HG02840 (cell line): ENCODE data around the gene TOMM20.
"Not testable (repeated sequence)": the region's sequence is repeated elsewhere in the genome, so short reads cannot be mapped to it uniquely, and the experiment has no call there.

Experiments
- ATAC-seq: cut with Tn5 transposase; IDR thresholded peaks from one replicate; pipeline ENCODE4 v1.9.1; 2021; ENCODE audit warnings: mild to moderate bottlenecking, moderate library complexity, moderate number of reproducible peaks; ENCODE audit not compliant: unreplicated experiment, low FRiP score

The TOMM20 gene

GRCh38 chr1:235085411-235086117 lies 43.1 kb downstream of the TOMM20 start:
- ATAC-seq: not testable (repeated sequence)

GRCh38 chr1:235080788-235081187 lies 47.8 kb downstream of the TOMM20 start:
- ATAC-seq: not testable (repeated sequence)

GRCh38 chr1:235080297-235080657 lies 48.4 kb downstream of the TOMM20 start:
- ATAC-seq: not testable (repeated sequence)

GRCh38 chr1:235079443-235080296 lies 49.0 kb downstream of the TOMM20 start:
- no peak for ATAC-seq

- no peak for ATAC-seq
Observed at GRCh38 chr1:235078480-235079381, 49.9 kb downstream of the TOMM20 start.

GRCh38 chr1:235077571-235078479 lies 50.8 kb downstream of the TOMM20 start:
- peak; percentile 28 for ATAC-seq

- ATAC-seq: no peak
Observed at GRCh38 chr1:235077163-235077540, 51.5 kb downstream of the TOMM20 start.

- ATAC-seq: no peak
Observed at GRCh38 chr1:235076504-235077162, 52.0 kb downstream of the TOMM20 start.

- ATAC-seq: no peak
Observed at GRCh38 chr1:235075777-235076308, 52.8 kb downstream of the TOMM20 start.

- ATAC-seq: peak; percentile 52
Observed at GRCh38 chr1:235075048-235075776, 53.4 kb downstream of the TOMM20 start.

GRCh38 chr1:235074523-235075047 lies 54.1 kb downstream of the TOMM20 start:
- ATAC-seq: peak; percentile 43

- ATAC-seq: no peak
Observed at GRCh38 chr1:235073968-235074522, 54.6 kb downstream of the TOMM20 start.

GRCh38 chr1:235073331-235073967 lies 55.2 kb downstream of the TOMM20 start:
- no peak for ATAC-seq

GRCh38 chr1:235072577-235072976 lies 56.1 kb downstream of the TOMM20 start:
- not testable (repeated sequence) for ATAC-seq

- ATAC-seq: no peak
Observed at GRCh38 chr1:235072096-235072495, 56.5 kb downstream of the TOMM20 start.

- no peak for ATAC-seq
Observed at GRCh38 chr1:235070819-235071218, 57.8 kb downstream of the TOMM20 start.
